ENCODE measurements around the gene COL4A6.
"Not testable (repeated sequence)": the region's sequence is repeated elsewhere in the genome, so short reads cannot be mapped to it uniquely, and the experiment has no call there.

Gene COL4A6

DNA sequence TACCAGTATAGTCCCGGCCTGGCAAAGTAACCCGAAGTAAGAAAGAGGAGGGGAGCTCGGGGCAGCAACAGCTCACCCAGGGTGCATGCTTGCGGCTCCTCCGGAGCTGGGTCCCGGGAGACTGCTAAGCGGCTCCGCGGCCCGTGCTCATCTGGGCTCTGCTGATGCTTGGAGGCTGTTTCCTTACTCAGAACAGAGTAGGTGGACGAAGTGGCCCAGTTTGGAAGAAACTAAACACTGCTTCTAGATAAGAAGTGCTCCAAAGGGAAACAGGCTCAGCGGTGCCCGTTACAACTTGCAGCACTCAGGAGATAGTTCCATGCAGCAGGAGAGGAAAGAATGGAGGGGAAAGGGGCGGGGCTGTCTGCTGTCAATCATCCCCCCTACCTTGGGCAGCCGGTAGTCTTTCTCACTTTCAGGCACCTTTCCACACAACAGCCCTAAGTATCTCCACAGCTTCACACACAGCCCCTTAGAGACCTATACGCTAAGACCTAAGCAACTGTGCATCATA is at the start of gene COL4A6:
TSS of gene COL4A6 (minus strand) at position 313 of the 514 bp plus-strand sequence. CDS start at position 87, 226 bp downstream.
- peak; percentile 35 for DNase-seq

DNA sequence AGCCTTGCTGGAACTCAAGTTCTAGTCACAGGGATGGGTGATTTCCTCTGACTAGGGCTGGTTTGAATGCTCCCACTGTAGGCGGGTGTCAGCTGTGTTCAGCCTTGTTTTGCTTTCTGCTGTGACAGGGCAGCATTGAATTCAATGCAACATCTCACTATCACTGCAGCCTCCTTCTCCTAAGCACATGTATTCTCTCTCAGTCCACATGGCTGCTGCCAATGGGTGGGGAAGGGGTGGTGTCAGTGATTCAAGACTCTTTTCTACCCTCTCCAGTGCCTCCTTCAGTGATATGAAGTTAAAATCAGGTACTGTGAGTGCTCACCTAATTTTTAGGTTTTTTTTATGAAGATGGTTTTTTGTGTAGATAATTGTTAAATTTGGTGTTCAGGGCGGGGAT is 47.7 kb upstream of the COL4A6 start:
- DNase-seq = no peak

- DNase-seq = no peak
Measured at GRCh38 chrX:108484251-108484650, 46.0 kb upstream of the COL4A6 start.

DNA sequence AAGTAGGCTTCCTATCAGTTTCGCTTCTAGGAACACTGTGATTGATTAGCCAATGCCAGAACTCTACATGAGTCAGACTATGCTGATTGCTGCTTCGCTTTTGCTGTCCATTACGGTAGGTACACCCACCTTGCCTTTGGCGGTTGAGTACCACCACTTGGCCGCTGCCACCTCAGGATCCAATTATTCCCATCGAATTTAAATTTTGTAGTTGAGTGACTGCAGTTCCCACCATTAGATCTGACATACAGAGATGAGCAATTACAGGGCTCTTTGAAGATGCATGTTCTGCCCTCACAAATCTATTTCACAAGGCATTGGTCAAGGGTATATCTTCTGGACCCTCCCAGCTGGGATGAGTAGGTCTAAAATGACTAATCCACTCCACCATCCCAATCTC is 43.3 kb upstream of the COL4A6 start:
- not testable (repeated sequence) for DNase-seq

GRCh38 chrX:108473979-108474378 is 35.8 kb upstream of the COL4A6 start:
- DNase-seq = no peak

DNA sequence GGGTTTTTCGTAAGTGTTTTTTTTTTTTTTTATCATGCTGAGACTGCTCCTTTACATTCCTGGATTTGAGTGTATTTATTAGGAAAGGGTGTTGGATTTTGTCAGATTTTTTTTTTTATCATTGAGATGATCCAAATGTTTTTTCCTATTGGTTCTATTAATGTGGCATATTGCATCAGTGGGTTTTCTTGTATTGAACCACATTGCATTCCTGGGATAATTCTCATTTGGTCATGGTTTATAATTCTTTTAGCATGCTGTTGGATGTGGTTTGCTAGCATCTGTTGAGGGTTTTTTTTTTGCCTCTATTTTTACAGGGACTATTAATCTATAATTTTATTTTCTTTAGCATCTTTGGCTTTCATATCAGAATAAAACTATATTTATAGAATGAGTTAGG is 30.3 kb upstream of the COL4A6 start:
- DNase-seq = no peak

DNA sequence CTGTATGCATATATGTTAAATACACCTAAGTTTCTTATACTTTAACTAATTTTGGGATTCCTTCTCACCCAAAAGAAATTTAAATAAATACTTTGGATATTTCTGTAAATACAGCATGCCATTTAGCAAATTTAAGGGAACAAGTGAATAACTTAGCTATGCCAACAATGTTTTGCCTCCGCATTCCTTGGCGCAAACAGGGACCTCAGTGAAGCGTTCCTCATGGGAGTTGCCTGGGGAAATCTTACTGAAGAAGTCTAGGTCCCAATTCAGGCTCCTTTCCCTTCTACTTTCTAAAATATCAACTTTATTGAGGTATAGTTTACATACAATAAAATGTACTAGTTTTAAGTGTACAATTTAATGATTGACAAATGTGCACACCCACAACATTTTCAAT is 26.4 kb upstream of the COL4A6 start:
- DNase-seq = no peak

DNA sequence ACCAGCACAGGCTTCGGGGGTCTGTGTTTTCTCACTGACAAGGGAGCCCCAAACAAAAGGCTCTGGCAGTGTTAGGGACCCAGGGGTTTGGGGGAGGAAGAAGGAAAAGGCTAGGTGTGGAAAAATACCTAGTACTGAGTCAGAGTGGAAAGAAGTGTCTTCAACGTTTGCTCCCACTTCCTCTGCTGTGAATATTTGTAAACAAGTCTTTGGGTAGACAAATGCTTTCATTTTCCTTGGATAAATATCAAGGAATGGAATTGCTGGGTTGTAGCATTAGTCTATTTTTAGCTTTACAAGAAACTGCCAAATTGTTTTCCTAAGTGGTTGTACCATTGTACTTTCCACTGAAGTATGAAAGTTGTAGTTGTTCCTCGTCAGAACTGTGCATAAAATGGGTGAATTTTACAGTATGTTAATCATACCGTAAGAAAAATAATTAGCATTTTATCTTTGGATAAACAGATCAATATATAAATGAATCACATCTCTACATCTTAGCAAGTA is 18.8 kb upstream of the COL4A6 start:
- no peak for DNase-seq

- no peak for DNase-seq
Measured at GRCh38 chrX:108453841-108454240, 15.6 kb upstream of the COL4A6 start.

GRCh38 chrX:108447303-108447702 is 9.1 kb upstream of the COL4A6 start:
- DNase-seq = no peak

GRCh38 chrX:108442901-108443464 is 4.8 kb upstream of the COL4A6 start:
- DNase-seq = no peak

DNA sequence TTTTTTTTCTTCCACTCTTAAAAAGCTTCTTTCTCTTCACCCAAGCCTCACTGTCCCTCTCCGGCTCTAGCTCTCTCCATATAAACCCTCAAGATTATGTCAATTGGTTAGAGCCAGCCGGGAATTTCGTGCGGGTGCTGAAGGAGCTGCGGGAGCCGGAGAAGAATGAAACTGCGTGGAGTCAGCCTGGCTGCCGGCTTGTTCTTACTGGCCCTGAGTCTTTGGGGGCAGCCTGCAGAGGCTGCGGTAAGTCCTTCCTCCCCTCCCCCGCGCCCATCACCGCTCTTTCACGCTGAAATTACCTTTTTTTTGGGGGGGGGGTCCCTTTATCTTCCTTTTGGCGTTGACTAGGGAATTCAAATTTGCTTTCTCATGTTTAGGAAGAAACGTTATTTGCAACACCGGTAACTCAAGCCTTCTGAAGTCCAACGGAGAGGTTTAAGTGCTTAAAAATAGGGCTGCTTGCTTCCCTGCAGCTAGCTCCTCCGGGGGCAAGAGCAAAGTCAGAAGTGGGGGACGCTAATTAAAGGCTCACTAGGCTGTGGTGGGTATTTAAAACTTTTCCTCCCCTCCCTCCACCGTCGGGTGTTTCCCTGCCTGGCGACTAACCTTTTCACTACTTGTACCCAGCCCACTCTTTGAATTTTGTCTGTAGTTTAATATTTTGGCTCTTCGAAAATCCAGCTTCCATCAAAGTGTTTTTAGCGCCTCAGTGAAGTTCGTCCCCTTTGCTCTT is 1.9 kb upstream of the COL4A6 start:
- peak; percentile 41 for DNase-seq

GRCh38 chrX:108439426-108439942 is 1.3 kb upstream of the COL4A6 start, which contains the start of gene COL4A5:
COL4A5 (plus strand) TSS chrX:108439838; CDS start chrX:108440126, 288 bp downstream.
- peak; percentile 65 for DNase-seq

GRCh38 chrX:108437349-108438109 is 693 bp downstream of the COL4A6 start:
- no peak for DNase-seq

- DNase-seq = no peak
Measured at GRCh38 chrX:108435261-108435660, 3.0 kb downstream of the COL4A6 start.

- no peak for DNase-seq
Measured at GRCh38 chrX:108426262-108426661, 12.0 kb downstream of the COL4A6 start.

- no peak for DNase-seq
Measured at GRCh38 chrX:108420481-108420880, 17.7 kb downstream of the COL4A6 start.

DNA sequence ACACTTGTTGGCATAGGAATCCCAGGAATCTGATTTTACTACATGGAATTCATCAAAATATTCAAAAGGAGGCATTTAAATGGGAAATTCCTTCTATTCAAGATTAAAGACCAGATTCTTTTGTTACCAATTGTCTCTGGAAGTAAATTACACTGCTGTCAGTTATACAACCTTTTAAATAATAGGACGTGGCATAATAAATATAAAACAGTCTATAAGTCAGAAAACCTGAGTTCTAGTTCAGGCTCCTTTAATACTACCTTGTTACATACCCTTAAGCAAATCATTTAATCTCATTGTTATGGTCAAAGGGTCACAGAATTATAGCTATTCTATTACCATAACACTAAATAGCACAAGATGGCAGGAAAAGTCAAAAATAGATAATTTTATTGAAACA is 18.8 kb downstream of the COL4A6 start:
- DNase-seq = no peak

DNA sequence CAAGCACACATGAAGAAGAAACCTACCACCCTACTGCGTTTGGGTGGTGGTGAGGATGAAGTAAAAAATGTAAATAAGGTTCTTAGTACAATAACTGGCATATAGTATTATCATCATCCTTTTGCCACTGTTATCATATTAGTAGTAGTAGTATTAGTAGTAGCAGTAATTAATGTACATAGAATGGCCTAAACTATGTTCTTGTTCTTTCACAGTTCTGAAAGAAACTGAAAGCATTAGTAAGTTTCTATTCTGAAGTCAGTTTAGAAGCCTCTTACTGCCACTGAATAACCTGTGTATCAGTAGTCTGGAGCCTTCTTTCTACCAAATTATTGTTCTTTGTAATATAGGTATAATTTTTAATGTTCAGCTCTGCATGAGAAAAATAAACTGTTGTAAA is 21.0 kb downstream of the COL4A6 start:
- DNase-seq = no peak

GRCh38 chrX:108415891-108416290 is 22.3 kb downstream of the COL4A6 start:
- no peak for DNase-seq

- DNase-seq = no peak
Measured at GRCh38 chrX:108415146-108415545, 23.1 kb downstream of the COL4A6 start.

GRCh38 chrX:108412783-108413182 is 25.4 kb downstream of the COL4A6 start:
- no peak for DNase-seq
